Stomach (tissue), 9 donors: ENCODE data around the gene GLRX2. TPM values are rescaled to one million over a fixed set of nuclear protein-coding genes. Genes with fewer than 3 reads are reported as not detected.

Source experiments
- DNase-seq, 2 donors: peaks; one replicate each; pipeline versions ENCODE4 v3.0.0 to v3.0.0-alpha.2; 2013 to 2019
- H3K27ac ChIP-seq, 5 donors: fragments of 200-600 bp in 4 of 5; sonication (generic) in 4 of 5; one replicate each; pipeline ENCODE4 v1.5.1; 2013 to 2019; ENCODE audit warnings: mild to moderate bottlenecking in 1 of 5, moderate library complexity in 1 of 5
- H3K27me3 ChIP-seq, 3 donors: fragments of 200-600 bp; sonication (generic); one replicate each; pipeline ENCODE4 v1.5.1; 2017 to 2019; ENCODE audit warnings: mixed run types in 1 of 3
- H3K36me3 ChIP-seq, 4 donors: fragments of 200-600 bp; sonication (generic); 1 replicate in 3 of 4; 2 replicates in 1 of 4; pipeline ENCODE4 v1.5.1; 2016 to 2019
- H3K4me1 ChIP-seq, 4 donors: fragments of 200-600 bp; sonication (generic); one replicate each; pipeline ENCODE4 v1.5.1; 2016 to 2019
- H3K4me3 ChIP-seq, 4 donors: fragments of 200-600 bp; sonication (generic) in 3 of 4; one replicate each; pipeline ENCODE4 v1.5.1; 2016 to 2019; ENCODE audit warnings: mild to moderate bottlenecking in 1 of 4
- H3K9me3 ChIP-seq, 4 donors: fragments of 200-600 bp; sonication (generic); one replicate each; pipeline ENCODE4 v1.5.1; 2016 to 2019
- EP300 ChIP-seq: sonication (generic); formaldehyde crosslinking; IDR thresholded peaks from one replicate; pipeline ENCODE4 v1.6.1; 2017; ENCODE audit warnings: antibody characterized with exemption
- POLR2A ChIP-seq, 4 donors: fragments of 450-650 bp; IDR thresholded peaks; one replicate each; pipeline ENCODE4 v1.6.1; 2016; ENCODE audit warnings: antibody characterized with exemption in 4 of 4, control low read depth in 2 of 4, mild to moderate bottlenecking in 1 of 4, moderate library complexity in 1 of 4
- POLR2AphosphoS5 ChIP-seq, 3 donors: sonication (generic); formaldehyde crosslinking; IDR thresholded peaks; one replicate each; pipeline ENCODE4 v1.6.1; 2016; ENCODE audit warnings: antibody characterized with exemption in 3 of 3
- WGBS, 5 donors: extraction: QIAGEN DNeasy Blood & Tissue Kit in 3 of 5; methylation state at CpG; one replicate each; pipeline versions ENCODE4 v1.1.5 to v1.1.7; 2013 to 2018; 5-methylcytosine and 5-hydroxymethylcytosine counted together
- intact Hi-C: fragments of 100-400 bp; cut with DNase I; formaldehyde crosslinking; loops from one replicate; pipeline ENCODE4 v1.15.1; 2023; ENCODE audit warnings: low total_unique reads
- polyA plus RNA-seq, 3 donors: library from polyadenylated mRNA; stranded (reverse); fragments of 200-250 nt; gene quantifications; one replicate each; pipeline ENCODE4 v1.2.3, GENCODE V29; 2013
- total RNA-seq, 5 donors: library from RNA; depleted of rRNA; stranded (reverse); fragments of >200 nt; gene quantifications; one replicate each; pipeline versions ENCODE4 v1.1.0 to v1.2.3, GENCODE V29; 2014 to 2016
- TF ChIP-seq, protein P1 (sequence below), 7 experiments: fragments of 450-650 bp in 4 of 7; fragments of 200-600 bp in 3 of 7; sonication (generic) in 3 of 7; IDR thresholded peaks; one replicate each; pipeline ENCODE4 v1.5.1; 2016 to 2019; ENCODE audit warnings: antibody characterized with exemption in 7 of 7, control low read depth in 2 of 7, mild to moderate bottlenecking in 1 of 7
- donor health status: healthy with polysubstance abuse.
- donor health status: Bipolar disorder and iron deficiency.
- donor health status: healthy.

GLRX2 gene
- total and polyA plus RNA-seq, 8 donors, result 1.2 to 18.7 (median 5.8) TPM

DNA sequence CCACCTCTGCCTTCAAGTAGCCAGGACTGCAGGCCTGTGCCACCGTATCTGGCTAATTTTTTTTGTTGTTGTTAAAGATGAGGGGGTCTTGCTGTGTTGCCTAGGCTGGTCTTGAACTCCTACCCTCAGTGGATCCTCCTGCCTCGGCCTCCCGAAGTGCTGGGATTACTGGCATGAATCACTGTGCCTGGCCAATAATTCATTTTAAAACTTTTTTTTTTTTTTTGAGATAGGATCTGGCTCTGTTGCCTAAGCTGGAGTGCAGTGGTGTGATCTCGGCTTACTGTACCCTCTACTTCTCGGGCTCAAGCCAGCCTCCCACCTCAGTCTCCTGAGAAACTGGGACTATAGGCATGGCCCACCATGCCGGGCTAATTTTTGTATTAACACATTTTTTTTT lies 20.2 kb upstream of the GLRX2 start:
- H3K4me1 ChIP-seq, result peaks cover 17 to 56% (median 36%) of the 10 kb centered on the region in 4 donors
- peaks cover 18 to 44% (median 33%) of the 10 kb centered on the region in 4 donors for H3K36me3 ChIP-seq
- no peaks in the 10 kb centered on the region for H3K9me3 ChIP-seq
- no peak for DNase-seq
- 90 to 94% (median 92%) methylated on average over 6 of the region's 6 CpGs for WGBS, 5 donors
- no peaks in the 10 kb centered on the region for H3K27me3 ChIP-seq
- TF ChIP-seq EP300 (no peak), POLR2A (IDR thresholded peaks at IDR 0.05) (no peak), POLR2AphosphoS5 (IDR thresholded peaks at IDR 0.05) (no peak)
- TF ChIP-seq, protein P1, sequence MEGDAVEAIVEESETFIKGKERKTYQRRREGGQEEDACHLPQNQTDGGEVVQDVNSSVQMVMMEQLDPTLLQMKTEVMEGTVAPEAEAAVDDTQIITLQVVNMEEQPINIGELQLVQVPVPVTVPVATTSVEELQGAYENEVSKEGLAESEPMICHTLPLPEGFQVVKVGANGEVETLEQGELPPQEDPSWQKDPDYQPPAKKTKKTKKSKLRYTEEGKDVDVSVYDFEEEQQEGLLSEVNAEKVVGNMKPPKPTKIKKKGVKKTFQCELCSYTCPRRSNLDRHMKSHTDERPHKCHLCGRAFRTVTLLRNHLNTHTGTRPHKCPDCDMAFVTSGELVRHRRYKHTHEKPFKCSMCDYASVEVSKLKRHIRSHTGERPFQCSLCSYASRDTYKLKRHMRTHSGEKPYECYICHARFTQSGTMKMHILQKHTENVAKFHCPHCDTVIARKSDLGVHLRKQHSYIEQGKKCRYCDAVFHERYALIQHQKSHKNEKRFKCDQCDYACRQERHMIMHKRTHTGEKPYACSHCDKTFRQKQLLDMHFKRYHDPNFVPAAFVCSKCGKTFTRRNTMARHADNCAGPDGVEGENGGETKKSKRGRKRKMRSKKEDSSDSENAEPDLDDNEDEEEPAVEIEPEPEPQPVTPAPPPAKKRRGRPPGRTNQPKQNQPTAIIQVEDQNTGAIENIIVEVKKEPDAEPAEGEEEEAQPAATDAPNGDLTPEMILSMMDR (IDR thresholded peaks at IDR 0.05), result no peak
- H3K27ac ChIP-seq, result no peak overlapping the region
- intact Hi-C loops, result no loop called here
- H3K4me3 ChIP-seq, result no peak overlapping the region

DNA sequence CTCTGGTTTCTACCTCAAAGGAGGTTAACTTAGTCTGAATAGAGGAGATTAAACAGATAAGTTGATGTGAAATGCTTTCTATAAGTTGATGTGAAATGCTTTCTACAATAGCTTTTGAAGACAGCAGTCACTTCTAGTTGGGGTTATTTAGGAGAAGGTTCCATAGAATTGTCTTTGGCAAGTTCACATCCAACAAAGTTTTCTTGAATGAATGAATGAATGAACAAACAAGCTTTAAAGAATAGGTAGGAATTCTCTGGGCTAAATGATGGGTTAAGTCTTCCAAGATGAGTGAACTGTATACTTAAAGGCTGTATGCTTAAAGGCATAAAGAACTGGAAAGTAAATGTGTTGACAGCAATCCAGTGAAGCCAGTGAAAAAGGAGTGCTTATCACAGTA lies 18.5 kb upstream of the GLRX2 start:
- TF ChIP-seq POLR2A (IDR thresholded peaks at IDR 0.05), result no peak
- TF ChIP-seq POLR2AphosphoS5 (IDR thresholded peaks at IDR 0.05), result no peak
- TF ChIP-seq EP300, result no peak
- TF ChIP-seq, protein P1 (IDR thresholded peaks at IDR 0.05), result no peak
- H3K4me3 ChIP-seq, result peak overlapping the region in 3 of 4 donors; percentile 65 to 72 (median 69)
- H3K4me1 ChIP-seq, result peaks cover 17 to 52% (median 36%) of the 10 kb centered on the region in 4 donors
- H3K27ac ChIP-seq, result no peak overlapping the region
- H3K27me3 ChIP-seq, result no peaks in the 10 kb centered on the region
- H3K36me3 ChIP-seq, result peaks cover 12 to 31% (median 18%) of the 10 kb centered on the region in 4 donors
- no peak for DNase-seq
- intact Hi-C loops, result no loop called here
- no peaks in the 10 kb centered on the region for H3K9me3 ChIP-seq

DNA sequence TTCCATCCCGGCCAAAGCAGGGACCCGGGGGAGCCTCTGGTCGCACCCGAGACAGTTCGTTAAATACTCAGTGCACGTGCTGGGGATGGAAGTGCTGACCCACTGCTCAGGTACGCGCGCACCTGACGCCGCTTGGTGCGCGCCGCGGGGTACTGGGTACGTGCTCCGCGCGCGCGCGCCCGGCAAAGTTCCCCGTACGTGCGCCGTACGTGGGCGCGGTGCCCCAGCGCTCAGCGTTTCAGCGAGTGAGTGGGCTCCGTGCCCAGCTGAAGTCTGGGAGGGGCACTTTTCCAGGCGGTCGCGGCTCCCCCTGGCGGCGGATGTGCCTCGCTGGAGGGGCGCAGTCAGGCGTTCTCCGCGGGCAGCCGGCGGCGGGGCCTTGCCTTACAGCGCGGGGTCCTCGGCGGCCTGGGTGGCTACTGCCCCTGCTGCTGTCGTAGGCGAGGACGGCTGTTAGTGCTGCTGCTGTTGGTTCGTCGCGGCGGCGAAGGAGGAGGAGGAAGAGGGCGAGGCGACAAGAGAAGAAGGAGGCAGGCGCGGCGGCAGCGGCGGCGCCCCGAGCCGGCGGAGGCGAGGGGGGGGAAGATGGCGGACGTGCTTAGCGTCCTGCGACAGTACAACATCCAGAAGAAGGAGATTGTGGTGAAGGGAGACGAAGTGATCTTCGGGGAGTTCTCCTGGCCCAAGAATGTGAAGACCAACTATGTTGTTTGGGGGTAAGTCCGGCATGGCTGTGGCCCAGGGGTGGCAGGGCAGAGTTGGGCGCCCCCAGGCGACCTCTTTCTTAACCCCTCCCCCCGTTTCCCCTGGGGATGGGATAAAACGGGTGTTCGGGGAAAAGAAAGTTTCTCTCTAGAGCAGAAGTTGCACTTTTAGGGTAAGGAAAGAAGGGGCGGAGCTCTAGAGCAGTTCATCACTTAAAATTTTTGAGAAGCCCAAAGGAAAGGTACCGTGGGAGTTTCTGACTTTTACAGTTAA lies 16.7 kb upstream of the GLRX2 start, which contains the start of gene CDC73:
Gene CDC73, plus strand, starts transcription at position 416 of the 978 bp plus-strand sequence. Its CDS starts 170 bp downstream, at position 586.
- TF ChIP-seq POLR2A (IDR thresholded peaks at IDR 0.05), result peak in 2 of 4 donors; percentile 82 to 89
- TF ChIP-seq, protein P1 (IDR thresholded peaks at IDR 0.05), result peak in 5 of 7 experiments; percentile 89 to 99 (median 95)
- peak; percentile 87 to 97 (median 95) for TF ChIP-seq POLR2AphosphoS5 (IDR thresholded peaks at IDR 0.05)
- no peak for TF ChIP-seq EP300

DNA sequence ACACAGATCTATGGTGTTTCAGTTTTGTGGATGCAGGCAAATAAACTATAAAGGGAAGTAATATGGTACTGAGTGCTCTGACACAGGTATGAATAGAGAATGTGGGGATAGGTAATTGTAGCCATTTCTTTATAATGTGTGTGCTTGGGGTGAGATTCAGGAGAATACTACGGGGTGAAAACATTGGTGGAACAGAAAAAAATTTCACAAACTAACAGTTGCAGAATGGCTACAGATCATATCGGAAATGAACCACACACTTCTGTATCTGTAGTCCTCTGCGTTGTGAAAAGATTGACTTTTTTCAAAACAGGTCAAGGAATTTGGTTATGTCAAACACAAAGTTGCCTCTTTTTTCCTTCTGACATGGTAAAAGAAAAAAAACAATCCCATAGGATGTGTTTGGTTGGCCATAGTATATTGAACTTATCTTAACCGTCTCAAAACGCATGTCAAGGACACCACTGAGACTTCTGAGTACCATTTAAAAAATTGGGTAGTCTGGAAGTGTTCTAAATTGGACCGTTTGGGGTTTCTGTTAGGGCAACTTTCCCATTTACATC lies 15.5 kb upstream of the GLRX2 start:
- intact Hi-C loops, result no loop called here
- Histone ChIP-seq H3K4me1 (peaks cover 17 to 37% (median 27%) of the 10 kb centered on the region in 4 donors), H3K9me3 (no peaks in the 10 kb centered on the region), H3K4me3 (peak overlapping the region; percentile 65 to 90 (median 70)), H3K36me3 (peaks cover 5 to 8% (median 7%) of the 10 kb centered on the region in 4 donors), H3K27ac (peak overlapping the region in 1 of 5 donors; percentile 97), H3K27me3 (no peaks in the 10 kb centered on the region)
- 77 to 86% (median 80%) methylated on average over 6 of the region's 6 CpGs for WGBS, 5 donors
- TF ChIP-seq POLR2AphosphoS5 (IDR thresholded peaks at IDR 0.05) (no peak), POLR2A (IDR thresholded peaks at IDR 0.05) (no peak), EP300 (no peak)
- TF ChIP-seq, protein P1 (IDR thresholded peaks at IDR 0.05), result no peak
- no peak for DNase-seq

More for the DNA sequence above, 16.7 kb upstream of the GLRX2 start, which contains the start of gene CDC73:
- no peaks in the 10 kb centered on the region for H3K27me3 ChIP-seq
- peak; percentile 98 to 99 for DNase-seq
- H3K36me3 ChIP-seq, result peaks cover 9 to 17% (median 16%) of the 10 kb centered on the region in 4 donors
- H3K4me1 ChIP-seq, result peaks cover 17 to 46% (median 30%) of the 10 kb centered on the region in 4 donors
- H3K9me3 ChIP-seq, result no peaks in the 10 kb centered on the region
- H3K4me3 ChIP-seq, result peak within 1 kb of the TSS; percentile 65 to 90 (median 70)
- H3K27ac ChIP-seq, result peak within 1 kb of the TSS; percentile 87 to 97 (median 94)
- intact Hi-C loops, result no loop called here
- 0% methylated on average over 47 to 85 of the region's 85 CpGs for WGBS, 5 donors
